NCI-H2227 (cell line): ENCODE data around the gene MVK.
"Not testable (repeated sequence)": the region's sequence is repeated elsewhere in the genome, so short reads cannot be mapped to it uniquely, and the experiment has no call there.

Experiments used
- DNase-seq: peaks from one replicate; lab custom pipeline; 2025; ENCODE audit not compliant: unreplicated experiment; lab: John Stamatoyannopoulos, UW

Gene MVK

GRCh38 chr12:109588461-109589239 lies 15.1 kb downstream of the MVK start:
- DNase-seq = no peak

- no peak for DNase-seq
These were observed 15.6 kb downstream of the MVK start for GRCh38 chr12:109589240-109589590.

- DNase-seq = no peak
These were observed 16.2 kb downstream of the MVK start for GRCh38 chr12:109589691-109590245.

- DNase-seq = no peak
These were observed 17.0 kb downstream of the MVK start for GRCh38 chr12:109590566-109590965.

GRCh38 chr12:109591041-109591440 lies 17.4 kb downstream of the MVK start:
- DNase-seq = no peak

- no peak for DNase-seq
These were observed 18.8 kb downstream of the MVK start for GRCh38 chr12:109592195-109592904.

GRCh38 chr12:109592905-109593272 lies 19.3 kb downstream of the MVK start:
- DNase-seq = no peak

GRCh38 chr12:109594556-109595317 lies 21.1 kb downstream of the MVK start:
- DNase-seq = no peak

GRCh38 chr12:109595321-109595902 lies 21.8 kb downstream of the MVK start:
- no peak for DNase-seq

GRCh38 chr12:109596418-109597244 lies 23.0 kb downstream of the MVK start:
- no peak for DNase-seq

- no peak for DNase-seq
These were observed 23.8 kb downstream of the MVK start for GRCh38 chr12:109597414-109597794.

GRCh38 chr12:109597795-109598427 lies 24.3 kb downstream of the MVK start:
- peak; percentile 93 for DNase-seq

GRCh38 chr12:109598428-109598854 lies 24.8 kb downstream of the MVK start:
- DNase-seq = no peak

GRCh38 chr12:109599087-109599486 lies 25.5 kb downstream of the MVK start:
- no peak for DNase-seq

- no peak for DNase-seq
These were observed 26.9 kb downstream of the MVK start for GRCh38 chr12:109600481-109600880.

- no peak for DNase-seq
These were observed 27.4 kb downstream of the MVK start for GRCh38 chr12:109600995-109601394.

GRCh38 chr12:109601557-109601956 lies 28.0 kb downstream of the MVK start:
- no peak for DNase-seq

GRCh38 chr12:109602132-109602531 lies 28.5 kb downstream of the MVK start:
- not testable (repeated sequence) for DNase-seq

- no peak for DNase-seq
These were observed 30.6 kb downstream of the MVK start for GRCh38 chr12:109604132-109604585.

GRCh38 chr12:109605016-109605415 lies 31.4 kb downstream of the MVK start:
- no peak for DNase-seq
